ENCODE data around the gene RBM20. TPM values are rescaled to one million over a fixed set of nuclear protein-coding genes. Genes with fewer than 3 reads are reported as not detected.

The RBM20 gene
- total and polyA plus RNA-seq, 8 donors = under 0.01 to 6.2 (median 0.59) TPM; not detected in 2

DNA sequence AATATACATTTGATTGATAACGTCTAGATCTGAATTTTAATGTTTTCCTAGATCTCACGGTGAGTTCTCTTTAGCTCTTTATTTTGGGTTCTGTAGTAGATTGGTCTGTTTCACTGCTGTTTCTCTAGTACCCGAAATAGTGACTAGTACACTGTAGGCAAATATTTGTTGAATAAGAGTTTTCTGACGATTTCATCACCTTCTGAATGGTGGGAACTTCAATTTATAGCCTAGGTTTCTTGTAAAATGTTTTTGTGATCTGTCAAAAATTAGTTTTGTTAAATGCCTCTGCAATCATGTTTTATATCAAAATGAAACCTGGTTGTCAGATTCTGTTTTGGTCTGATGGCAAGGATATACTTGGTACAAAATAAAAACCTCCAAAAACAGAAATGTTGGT is 237.8 kb downstream of the RBM20 start:
- WGBS, 5 donors = 33 to 49% (median 47%) methylated on average over 4 of the region's 4 CpGs
- DNase-seq = no peak
- Histone ChIP-seq H3K36me3 (peaks cover 11 to 97% (median 67%) of the 10 kb centered on the region in 4 donors), H3K4me3 (peak overlapping the region in 1 of 4 donors; percentile 36), H3K27me3 (no peaks in the 10 kb centered on the region), H3K9me3 (no peaks in the 10 kb centered on the region), H3K4me1 (peaks cover 18 to 99% (median 65%) of the 10 kb centered on the region in 4 donors), H3K27ac (peak overlapping the region in 3 of 5 donors; percentile 4 to 49 (median 22))
- TF ChIP-seq POLR2A (IDR thresholded peaks at IDR 0.05) (no peak), EP300 (IDR thresholded peaks at IDR 0.05) (no peak), POLR2AphosphoS5 (IDR thresholded peaks at IDR 0.05) (no peak)
- TF ChIP-seq, protein P1, sequence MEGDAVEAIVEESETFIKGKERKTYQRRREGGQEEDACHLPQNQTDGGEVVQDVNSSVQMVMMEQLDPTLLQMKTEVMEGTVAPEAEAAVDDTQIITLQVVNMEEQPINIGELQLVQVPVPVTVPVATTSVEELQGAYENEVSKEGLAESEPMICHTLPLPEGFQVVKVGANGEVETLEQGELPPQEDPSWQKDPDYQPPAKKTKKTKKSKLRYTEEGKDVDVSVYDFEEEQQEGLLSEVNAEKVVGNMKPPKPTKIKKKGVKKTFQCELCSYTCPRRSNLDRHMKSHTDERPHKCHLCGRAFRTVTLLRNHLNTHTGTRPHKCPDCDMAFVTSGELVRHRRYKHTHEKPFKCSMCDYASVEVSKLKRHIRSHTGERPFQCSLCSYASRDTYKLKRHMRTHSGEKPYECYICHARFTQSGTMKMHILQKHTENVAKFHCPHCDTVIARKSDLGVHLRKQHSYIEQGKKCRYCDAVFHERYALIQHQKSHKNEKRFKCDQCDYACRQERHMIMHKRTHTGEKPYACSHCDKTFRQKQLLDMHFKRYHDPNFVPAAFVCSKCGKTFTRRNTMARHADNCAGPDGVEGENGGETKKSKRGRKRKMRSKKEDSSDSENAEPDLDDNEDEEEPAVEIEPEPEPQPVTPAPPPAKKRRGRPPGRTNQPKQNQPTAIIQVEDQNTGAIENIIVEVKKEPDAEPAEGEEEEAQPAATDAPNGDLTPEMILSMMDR (IDR thresholded peaks at IDR 0.05) = no peak
- intact Hi-C loops (cut with DNase I; ENCODE audit: low total_unique reads) = no loop called here

DNA sequence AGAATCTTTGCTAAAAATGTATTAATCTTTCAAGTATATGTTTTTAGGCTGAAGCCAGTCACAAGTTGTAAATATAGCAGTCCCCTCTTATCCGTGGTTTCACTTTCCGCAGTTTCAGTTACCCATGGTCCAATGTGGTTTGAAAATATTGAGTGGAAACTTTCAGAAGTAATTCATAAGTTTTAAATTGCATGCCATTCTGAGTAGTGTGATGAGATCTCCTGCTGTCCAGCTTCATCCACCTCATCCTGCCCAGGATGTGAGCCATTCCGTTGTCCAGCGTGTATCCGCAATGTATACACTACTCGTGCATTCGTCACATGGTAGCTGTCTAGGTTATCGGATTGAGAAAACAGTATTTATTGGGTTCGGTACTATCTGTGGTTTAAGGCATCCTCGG is 239.8 kb downstream of the RBM20 start:
- 59 to 72% (median 61%) methylated on average over 10 of the region's 10 CpGs for WGBS, 5 donors
- no peaks in the 10 kb centered on the region for H3K27me3 ChIP-seq
- H3K4me1 ChIP-seq = peaks cover 17 to 93% (median 55%) of the 10 kb centered on the region in 4 donors
- intact Hi-C loops (cut with DNase I; ENCODE audit: low total_unique reads) = no loop called here
- no peaks in the 10 kb centered on the region for H3K9me3 ChIP-seq
- peaks cover 16 to 98% (median 72%) of the 10 kb centered on the region in 4 donors for H3K36me3 ChIP-seq
- peak in 1 of 3 donors; percentile 33 for TF ChIP-seq POLR2AphosphoS5 (IDR thresholded peaks at IDR 0.05)
- TF ChIP-seq EP300 (IDR thresholded peaks at IDR 0.05) = no peak
- peak overlapping the region in 2 of 4 donors; percentile 0 to 22 for H3K4me3 ChIP-seq
- peak overlapping the region in 1 of 5 donors; percentile 39 for H3K27ac ChIP-seq
- DNase-seq = no peak

DNA sequence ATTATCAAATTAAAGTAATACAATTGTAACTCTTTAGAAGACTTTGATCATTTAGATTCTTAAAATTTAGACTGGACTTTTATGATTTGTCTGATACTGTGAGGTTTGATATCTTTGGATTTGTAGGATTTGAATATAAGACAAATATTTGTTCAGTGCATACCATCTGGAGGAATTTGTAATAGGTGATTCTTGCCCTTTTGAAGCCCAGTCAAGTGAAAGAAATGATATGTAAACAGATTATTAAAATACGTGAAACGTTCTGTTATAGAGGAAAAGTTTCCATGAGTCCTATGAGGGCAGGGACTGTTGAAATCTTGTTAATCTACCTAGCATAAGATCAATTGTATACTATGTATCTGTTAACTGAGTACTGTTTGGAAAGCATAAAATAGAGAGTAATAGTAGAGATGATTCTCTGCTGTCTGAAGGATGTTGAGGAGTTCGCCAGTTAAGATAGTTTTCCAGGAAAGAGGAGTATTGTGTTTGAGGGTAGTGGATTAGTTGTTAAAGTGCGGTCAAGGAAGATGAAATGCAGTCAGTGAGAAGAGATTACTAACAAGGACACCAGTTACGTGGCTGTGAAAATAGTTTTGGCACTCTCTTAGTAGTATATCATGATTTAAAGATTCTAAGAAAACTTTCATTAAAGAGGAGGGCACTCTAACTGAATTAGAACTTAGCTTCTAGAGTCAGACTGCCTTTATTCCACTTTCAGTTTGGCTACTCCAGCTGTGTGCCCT is 242.0 kb downstream of the RBM20 start:
- 43 to 49% (median 44%) methylated on average over 5 of the region's 5 CpGs for WGBS, 5 donors
- Histone ChIP-seq H3K36me3 (peaks cover 16 to 100% (median 81%) of the 10 kb centered on the region in 4 donors), H3K4me3 (no peak overlapping the region), H3K27ac (peak overlapping the region in 2 of 5 donors; percentile 39 to 65), H3K9me3 (no peaks in the 10 kb centered on the region), H3K27me3 (no peaks in the 10 kb centered on the region), H3K4me1 (peaks cover 6 to 83% (median 40%) of the 10 kb centered on the region in 4 donors)
- no peak for TF ChIP-seq EP300 (IDR thresholded peaks at IDR 0.05)
- TF ChIP-seq, protein P1 (IDR thresholded peaks at IDR 0.05) = no peak
- TF ChIP-seq POLR2AphosphoS5 (IDR thresholded peaks at IDR 0.05) = no peak
- TF ChIP-seq POLR2A (IDR thresholded peaks at IDR 0.05) = no peak
- intact Hi-C loops (cut with DNase I; ENCODE audit: low total_unique reads) = no loop called here
- DNase-seq = no peak

- H3K9me3 ChIP-seq = no peaks in the 10 kb centered on the region
- no peak for DNase-seq
- no peak for TF ChIP-seq POLR2AphosphoS5 (IDR thresholded peaks at IDR 0.05)
- TF ChIP-seq EP300 (IDR thresholded peaks at IDR 0.05) = no peak
- no peak for TF ChIP-seq POLR2A (IDR thresholded peaks at IDR 0.05)
- TF ChIP-seq, protein P1 (IDR thresholded peaks at IDR 0.05) = no peak
- 80 to 92% (median 91%) methylated on average over 1 of the region's 1 CpG for WGBS, 5 donors
- H3K4me3 ChIP-seq = no peak overlapping the region
- no peak overlapping the region for H3K27ac ChIP-seq
- H3K4me1 ChIP-seq = peaks cover 6 to 82% (median 36%) of the 10 kb centered on the region in 4 donors
- H3K27me3 ChIP-seq = no peaks in the 10 kb centered on the region
- intact Hi-C loops (cut with DNase I; ENCODE audit: low total_unique reads) = no loop called here
- H3K36me3 ChIP-seq = peaks cover 10 to 100% (median 84%) of the 10 kb centered on the region in 4 donors
These were observed 243.4 kb downstream of the RBM20 start for GRCh38 chr10:110887560-110887959.

Small RNAs within 50 kb of the gene (small RNA-seq; reads per million reads assigned to genes)
- gene RF00019 (0 reads per million in 4 donors), gene RN7SKP288 (0 reads per million in 4 donors), gene RNA5SP327 (0 reads per million in 4 donors)

Other genes starting within 250 kb of the RBM20 start
- 10 to 100 TPM in 3 of 5 donors, 1 to 10 TPM in 1, under 1 TPM in 1; 0.58 to 22.3 (median 10.7) TPM for gene DUSP5, start 146.4 kb upstream of the RBM20 start, total RNA-seq
- gene DUSP5, start 146.4 kb upstream of the RBM20 start, polyA plus RNA-seq = 10 to 100 TPM in 2 of 3 donors, 1 to 10 TPM in 1; 9.9 to 23.2 (median 10.4) TPM
- gene SMC3, start 76.6 kb upstream of the RBM20 start, total RNA-seq = 10 to 100 TPM in 4 of 5 donors, 1 to 10 TPM in 1; 9.3 to 40.6 (median 18.5) TPM
- gene SMC3, start 76.6 kb upstream of the RBM20 start, polyA plus RNA-seq = 10 to 100 TPM; 10.1 to 12.4 (median 12.2) TPM
- gene PDCD4, start 227.6 kb downstream of the RBM20 start, total RNA-seq = 100 to 1,000 TPM in 3 of 5 donors, 10 to 100 TPM in 2; 39.3 to 605 (median 130) TPM
- 100 to 1,000 TPM; 111 to 122 (median 115) TPM for gene PDCD4, start 227.6 kb downstream of the RBM20 start, polyA plus RNA-seq

All from stomach (tissue), 9 donors.